GM23338 (cell line): ENCODE results near the gene CDK5.

Experiments
- EZH2 ChIP-seq: fragments of 200-600 bp; sonication (generic); IDR thresholded peaks from one replicate; pipeline ENCODE4 v1.8.0; 2017; ENCODE audit warnings: antibody characterized with exemption, mild to moderate bottlenecking, low read depth; ENCODE audit not compliant: unreplicated experiment
- EZH2phosphoT487 ChIP-seq: fragments of 200-600 bp; sonication (generic); IDR thresholded peaks from one replicate; pipeline ENCODE4 v1.8.1; 2018; ENCODE audit warnings: antibody characterized with exemption; ENCODE audit not compliant: unreplicated experiment
- POLR2AphosphoS5 ChIP-seq: IDR thresholded peaks from 2 replicates; pipeline ENCODE4 v1.6.1; 2016; ENCODE audit warnings: antibody characterized with exemption, low read depth
- ZNF331 ChIP-seq: fragments of 250-450 bp; sonication (Bioruptor Pico); IDR thresholded peaks from 2 replicates; pipeline ENCODE4 v1.5.0; 2020; ENCODE audit warnings: low read depth, mild to moderate bottlenecking, moderate library complexity
- TF ChIP-seq, protein P1 (sequence below), 2 experiments: fragments of 200-600 bp in 1 of 2; sonication (generic) in 1 of 2; conservative IDR thresholded peaks; 2 replicates each; pipeline versions ENCODE4 v1.5.1 to v1.6.1; 2016 to 2017; ENCODE audit warnings: antibody characterized with exemption in 2 of 2, low read depth in 2 of 2, mild to moderate bottlenecking in 2 of 2, moderate library complexity in 1 of 2
- TF ChIP-seq, protein P2 (sequence below): IDR thresholded peaks from 2 replicates; pipeline ENCODE4 v1.6.1; 2016; ENCODE audit warnings: antibody characterized with exemption
- TF ChIP-seq, protein P3 (sequence below): IDR thresholded peaks from one replicate; pipeline ENCODE4 v1.6.1; 2018; ENCODE audit warnings: antibody characterized with exemption; ENCODE audit not compliant: unreplicated experiment

DNA sequence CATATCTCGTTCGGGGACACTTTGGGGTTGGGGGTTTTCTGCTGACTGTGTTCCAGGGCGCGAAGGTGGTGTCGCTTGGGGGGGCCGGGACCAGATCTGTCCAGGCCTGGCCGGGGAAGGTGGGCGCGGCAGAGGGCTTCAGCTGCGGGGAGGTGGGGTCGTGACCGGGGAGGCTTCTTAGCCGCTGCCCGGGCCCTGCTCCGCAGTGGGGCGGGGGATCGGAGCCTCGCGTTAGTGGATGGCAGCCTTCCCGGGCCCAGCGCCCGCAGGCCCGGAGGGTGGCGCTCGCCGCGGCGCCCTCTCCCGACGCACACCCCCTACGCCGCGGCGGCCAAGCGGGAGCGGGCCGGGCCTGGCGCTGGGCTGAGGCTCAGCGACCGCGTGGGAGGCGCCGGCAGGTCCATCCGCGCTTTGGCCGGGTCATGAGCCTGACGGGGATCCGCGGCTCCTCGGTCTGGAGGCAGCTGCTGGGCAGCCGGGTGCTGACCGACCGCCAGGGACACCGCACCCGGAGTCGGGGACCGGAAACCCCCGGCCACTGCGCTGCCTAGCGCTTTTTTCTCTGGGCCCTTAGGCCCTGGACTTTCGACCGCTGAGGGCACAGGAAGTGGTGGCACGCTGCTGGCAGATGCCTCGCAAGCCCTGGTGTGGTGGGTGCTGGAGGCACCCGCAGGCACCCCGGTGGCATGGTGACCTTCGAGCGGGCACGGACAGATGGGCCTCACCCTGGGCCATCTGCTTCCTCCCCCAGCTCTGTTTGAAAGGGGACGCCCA is 29.7 kb upstream of the CDK5 start:
- TF ChIP-seq, protein P1, sequence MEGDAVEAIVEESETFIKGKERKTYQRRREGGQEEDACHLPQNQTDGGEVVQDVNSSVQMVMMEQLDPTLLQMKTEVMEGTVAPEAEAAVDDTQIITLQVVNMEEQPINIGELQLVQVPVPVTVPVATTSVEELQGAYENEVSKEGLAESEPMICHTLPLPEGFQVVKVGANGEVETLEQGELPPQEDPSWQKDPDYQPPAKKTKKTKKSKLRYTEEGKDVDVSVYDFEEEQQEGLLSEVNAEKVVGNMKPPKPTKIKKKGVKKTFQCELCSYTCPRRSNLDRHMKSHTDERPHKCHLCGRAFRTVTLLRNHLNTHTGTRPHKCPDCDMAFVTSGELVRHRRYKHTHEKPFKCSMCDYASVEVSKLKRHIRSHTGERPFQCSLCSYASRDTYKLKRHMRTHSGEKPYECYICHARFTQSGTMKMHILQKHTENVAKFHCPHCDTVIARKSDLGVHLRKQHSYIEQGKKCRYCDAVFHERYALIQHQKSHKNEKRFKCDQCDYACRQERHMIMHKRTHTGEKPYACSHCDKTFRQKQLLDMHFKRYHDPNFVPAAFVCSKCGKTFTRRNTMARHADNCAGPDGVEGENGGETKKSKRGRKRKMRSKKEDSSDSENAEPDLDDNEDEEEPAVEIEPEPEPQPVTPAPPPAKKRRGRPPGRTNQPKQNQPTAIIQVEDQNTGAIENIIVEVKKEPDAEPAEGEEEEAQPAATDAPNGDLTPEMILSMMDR (conservative IDR thresholded peaks at IDR 0.05; ENCODE audit: low read depth in 2 of 2): peak in 1 of 2 experiments; percentile 45; a peak in 1 of 4 replicates
- TF ChIP-seq POLR2AphosphoS5: no peak
- TF ChIP-seq EZH2: peak; percentile 23
- TF ChIP-seq, protein P2, sequence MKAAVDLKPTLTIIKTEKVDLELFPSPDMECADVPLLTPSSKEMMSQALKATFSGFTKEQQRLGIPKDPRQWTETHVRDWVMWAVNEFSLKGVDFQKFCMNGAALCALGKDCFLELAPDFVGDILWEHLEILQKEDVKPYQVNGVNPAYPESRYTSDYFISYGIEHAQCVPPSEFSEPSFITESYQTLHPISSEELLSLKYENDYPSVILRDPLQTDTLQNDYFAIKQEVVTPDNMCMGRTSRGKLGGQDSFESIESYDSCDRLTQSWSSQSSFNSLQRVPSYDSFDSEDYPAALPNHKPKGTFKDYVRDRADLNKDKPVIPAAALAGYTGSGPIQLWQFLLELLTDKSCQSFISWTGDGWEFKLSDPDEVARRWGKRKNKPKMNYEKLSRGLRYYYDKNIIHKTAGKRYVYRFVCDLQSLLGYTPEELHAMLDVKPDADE: no peak
- TF ChIP-seq, protein P3, sequence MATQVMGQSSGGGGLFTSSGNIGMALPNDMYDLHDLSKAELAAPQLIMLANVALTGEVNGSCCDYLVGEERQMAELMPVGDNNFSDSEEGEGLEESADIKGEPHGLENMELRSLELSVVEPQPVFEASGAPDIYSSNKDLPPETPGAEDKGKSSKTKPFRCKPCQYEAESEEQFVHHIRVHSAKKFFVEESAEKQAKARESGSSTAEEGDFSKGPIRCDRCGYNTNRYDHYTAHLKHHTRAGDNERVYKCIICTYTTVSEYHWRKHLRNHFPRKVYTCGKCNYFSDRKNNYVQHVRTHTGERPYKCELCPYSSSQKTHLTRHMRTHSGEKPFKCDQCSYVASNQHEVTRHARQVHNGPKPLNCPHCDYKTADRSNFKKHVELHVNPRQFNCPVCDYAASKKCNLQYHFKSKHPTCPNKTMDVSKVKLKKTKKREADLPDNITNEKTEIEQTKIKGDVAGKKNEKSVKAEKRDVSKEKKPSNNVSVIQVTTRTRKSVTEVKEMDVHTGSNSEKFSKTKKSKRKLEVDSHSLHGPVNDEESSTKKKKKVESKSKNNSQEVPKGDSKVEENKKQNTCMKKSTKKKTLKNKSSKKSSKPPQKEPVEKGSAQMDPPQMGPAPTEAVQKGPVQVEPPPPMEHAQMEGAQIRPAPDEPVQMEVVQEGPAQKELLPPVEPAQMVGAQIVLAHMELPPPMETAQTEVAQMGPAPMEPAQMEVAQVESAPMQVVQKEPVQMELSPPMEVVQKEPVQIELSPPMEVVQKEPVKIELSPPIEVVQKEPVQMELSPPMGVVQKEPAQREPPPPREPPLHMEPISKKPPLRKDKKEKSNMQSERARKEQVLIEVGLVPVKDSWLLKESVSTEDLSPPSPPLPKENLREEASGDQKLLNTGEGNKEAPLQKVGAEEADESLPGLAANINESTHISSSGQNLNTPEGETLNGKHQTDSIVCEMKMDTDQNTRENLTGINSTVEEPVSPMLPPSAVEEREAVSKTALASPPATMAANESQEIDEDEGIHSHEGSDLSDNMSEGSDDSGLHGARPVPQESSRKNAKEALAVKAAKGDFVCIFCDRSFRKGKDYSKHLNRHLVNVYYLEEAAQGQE: no peak
- TF ChIP-seq EZH2phosphoT487: no peak
- no peak for TF ChIP-seq ZNF331
